HG03060 (cell line): ENCODE measurements around the gene TMX3.

ENCODE experiments used
- ATAC-seq: cut with Tn5 transposase; IDR thresholded peaks from one replicate; pipeline ENCODE4 v1.9.1; 2021; ENCODE audit warnings: low read depth, moderate number of reproducible peaks; ENCODE audit not compliant: unreplicated experiment

Gene TMX3

GRCh38 chr18:68714712-68715496, at the start of gene TMX3:
Gene TMX3, minus strand, starts transcription at chr18:68715108. Its CDS starts 127 bp downstream, at chr18:68714981.
- peak; percentile 95 for ATAC-seq

- ATAC-seq: no peak
Measured at GRCh38 chr18:68764016-68764415, 49.1 kb upstream of the TMX3 start.

- no peak for ATAC-seq
Measured at GRCh38 chr18:68763083-68763482, 48.2 kb upstream of the TMX3 start.

GRCh38 chr18:68759308-68759707, 44.4 kb upstream of the TMX3 start:
- no peak for ATAC-seq

GRCh38 chr18:68757126-68757525, 42.2 kb upstream of the TMX3 start:
- no peak for ATAC-seq

GRCh38 chr18:68742206-68742605, 27.3 kb upstream of the TMX3 start:
- ATAC-seq: no peak

- ATAC-seq: no peak
Measured at GRCh38 chr18:68740966-68741365, 26.1 kb upstream of the TMX3 start.

GRCh38 chr18:68739462-68739861, 24.6 kb upstream of the TMX3 start:
- no peak for ATAC-seq

- ATAC-seq: no peak
Measured at GRCh38 chr18:68738564-68738963, 23.7 kb upstream of the TMX3 start.

GRCh38 chr18:68735483-68736343, 20.8 kb upstream of the TMX3 start:
- ATAC-seq: peak; percentile 70

GRCh38 chr18:68734308-68734707, 19.4 kb upstream of the TMX3 start:
- ATAC-seq: no peak

GRCh38 chr18:68733707-68734106, 18.8 kb upstream of the TMX3 start:
- ATAC-seq: no peak

GRCh38 chr18:68728081-68728700, 13.3 kb upstream of the TMX3 start:
- ATAC-seq: no peak

GRCh38 chr18:68727506-68727905, 12.6 kb upstream of the TMX3 start:
- no peak for ATAC-seq

GRCh38 chr18:68725346-68725745, 10.4 kb upstream of the TMX3 start:
- ATAC-seq: no peak

- ATAC-seq: no peak
Measured at GRCh38 chr18:68724021-68724420, 9.1 kb upstream of the TMX3 start.

- ATAC-seq: no peak
Measured at GRCh38 chr18:68723539-68723938, 8.6 kb upstream of the TMX3 start.

GRCh38 chr18:68722821-68723220, 7.9 kb upstream of the TMX3 start:
- no peak for ATAC-seq

GRCh38 chr18:68721681-68722583, 7.0 kb upstream of the TMX3 start:
- peak; percentile 80 for ATAC-seq

- ATAC-seq: no peak
Measured at GRCh38 chr18:68714366-68714711, 569 bp downstream of the TMX3 start.
